HG03354 (cell line): ENCODE results near the gene DHX38.

Source experiments
- ATAC-seq: cut with Tn5 transposase; IDR thresholded peaks from one replicate; pipeline ENCODE4 v1.9.1; 2021; ENCODE audit warnings: mild to moderate bottlenecking; ENCODE audit not compliant: unreplicated experiment, poor library complexity, severe bottlenecking

The DHX38 gene

GRCh38 chr16:72149676-72150464 is 56.2 kb downstream of the DHX38 start:
- no peak for ATAC-seq

- ATAC-seq = no peak
Observed at GRCh38 chr16:72159386-72159785, 65.7 kb downstream of the DHX38 start.

- ATAC-seq = no peak
Observed at GRCh38 chr16:72159801-72160200, 66.2 kb downstream of the DHX38 start.

GRCh38 chr16:72162105-72162692 is 68.6 kb downstream of the DHX38 start:
- no peak for ATAC-seq
